GM21737 (cell line): ENCODE data around the gene RPIA.
"Not testable (repeated sequence)": the region's sequence is repeated elsewhere in the genome, so short reads cannot be mapped to it uniquely, and the experiment has no call there.

ENCODE experiments used
- ATAC-seq: cut with Tn5 transposase; IDR thresholded peaks from one replicate; pipeline ENCODE4 v1.9.1; 2021; ENCODE audit warnings: mild to moderate bottlenecking, moderate library complexity; ENCODE audit not compliant: unreplicated experiment

RPIA gene

DNA sequence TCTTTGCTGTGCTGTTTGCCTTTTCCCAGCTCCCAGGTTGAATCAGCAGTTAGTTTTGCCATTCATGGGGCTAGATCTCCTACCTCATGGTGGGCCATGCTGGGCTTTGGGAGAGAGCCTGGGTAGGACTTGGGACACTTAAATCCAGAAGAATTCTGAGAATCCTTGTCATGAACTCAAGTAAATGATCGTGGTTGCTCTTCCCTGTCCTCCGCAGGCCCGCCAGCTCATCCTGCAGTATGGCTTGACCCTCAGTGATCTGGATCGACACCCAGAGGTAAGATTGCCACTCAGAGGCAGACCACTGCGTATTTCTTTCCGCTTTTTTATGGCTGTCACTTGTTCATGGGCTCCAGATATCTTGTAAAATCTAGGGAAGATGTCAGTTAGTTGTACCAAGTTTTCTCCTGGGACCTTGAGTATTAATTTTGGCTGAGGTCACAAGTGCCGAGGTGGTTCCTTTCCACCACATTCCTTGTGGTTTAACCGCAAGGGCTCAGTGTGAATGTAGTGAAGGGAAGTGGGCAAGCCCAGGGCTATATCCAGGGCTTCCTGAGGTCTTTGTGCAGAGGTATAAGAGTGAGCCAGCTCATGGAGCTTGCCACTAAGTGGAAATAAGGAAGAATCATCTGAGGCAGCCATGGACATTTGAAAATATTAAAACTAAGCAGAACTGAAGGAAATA lies 37.7 kb downstream of the RPIA start:
- ATAC-seq, result no peak

DNA sequence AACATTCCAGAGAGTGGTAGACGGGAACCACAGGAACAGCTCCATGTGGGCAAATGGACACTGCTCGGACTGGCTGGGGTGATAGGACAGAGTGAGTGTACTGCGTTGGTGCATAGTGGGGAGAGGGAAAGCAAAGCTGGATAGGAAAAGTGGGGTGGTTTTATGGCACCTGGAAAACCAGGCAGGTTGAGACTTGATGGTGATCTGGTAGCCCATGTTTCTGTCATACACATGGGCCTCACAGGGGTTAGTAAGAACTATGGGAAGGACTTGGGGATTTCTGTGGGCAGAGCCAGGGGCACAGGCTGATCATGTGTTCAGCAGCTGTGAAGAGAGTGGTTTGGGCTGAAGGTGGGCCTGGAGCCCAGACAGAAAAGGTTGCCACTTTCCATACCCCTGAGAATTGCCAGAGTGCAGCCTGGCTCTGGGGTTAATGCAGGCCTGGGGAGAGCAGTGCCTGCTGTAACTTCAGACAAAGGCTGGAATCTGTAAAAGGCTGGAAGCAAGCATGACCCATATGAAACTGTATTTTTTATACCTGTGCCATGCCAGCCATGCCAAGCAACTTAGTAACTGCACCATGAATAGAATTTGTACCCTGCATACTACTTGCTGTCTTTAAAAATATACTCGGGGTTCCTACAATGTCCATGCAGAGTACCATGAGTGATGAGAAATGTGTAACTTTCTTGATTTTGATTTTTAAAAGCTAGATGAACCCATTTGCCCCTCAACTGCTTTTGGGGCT lies 41.9 kb downstream of the RPIA start:
- ATAC-seq, result no peak

DNA sequence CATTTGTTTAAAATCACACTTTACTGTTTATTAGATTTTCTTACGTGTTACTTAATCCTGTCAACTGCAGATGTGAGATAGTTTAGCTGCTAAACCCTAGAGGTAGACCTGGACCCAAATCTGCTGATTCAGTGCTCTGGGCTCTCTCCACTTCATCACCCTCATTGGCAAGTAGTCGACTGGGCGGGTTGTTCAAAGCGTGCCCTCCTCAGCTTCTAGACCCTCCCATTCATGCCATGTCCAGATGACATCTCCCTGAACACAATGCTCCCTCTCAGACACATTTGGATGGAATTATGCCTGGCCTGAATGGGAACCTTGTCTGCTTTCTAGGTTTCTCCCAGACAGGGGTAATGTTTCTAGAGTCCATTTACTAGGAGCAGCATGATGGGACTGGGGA lies 43.7 kb downstream of the RPIA start:
- no peak for ATAC-seq

DNA sequence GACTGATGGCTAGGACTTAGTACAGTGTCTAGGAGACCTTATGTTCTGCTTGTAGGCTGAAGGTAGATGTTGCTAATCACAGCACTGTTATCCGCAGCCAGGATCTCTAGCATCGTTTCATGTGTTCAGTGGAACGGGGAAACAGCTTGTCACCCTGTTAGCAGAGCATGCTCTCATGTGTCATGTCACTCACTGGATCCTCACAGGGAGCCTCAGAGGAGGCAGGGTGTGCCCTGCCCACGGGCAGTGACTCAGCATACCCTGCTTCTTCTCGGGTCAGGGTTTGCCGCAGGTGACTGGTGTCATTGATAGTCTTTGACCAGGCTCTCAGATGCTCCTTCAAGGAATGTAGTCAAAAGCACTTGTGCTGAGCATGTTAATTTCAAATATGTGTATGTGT lies 44.4 kb downstream of the RPIA start:
- no peak for ATAC-seq

DNA sequence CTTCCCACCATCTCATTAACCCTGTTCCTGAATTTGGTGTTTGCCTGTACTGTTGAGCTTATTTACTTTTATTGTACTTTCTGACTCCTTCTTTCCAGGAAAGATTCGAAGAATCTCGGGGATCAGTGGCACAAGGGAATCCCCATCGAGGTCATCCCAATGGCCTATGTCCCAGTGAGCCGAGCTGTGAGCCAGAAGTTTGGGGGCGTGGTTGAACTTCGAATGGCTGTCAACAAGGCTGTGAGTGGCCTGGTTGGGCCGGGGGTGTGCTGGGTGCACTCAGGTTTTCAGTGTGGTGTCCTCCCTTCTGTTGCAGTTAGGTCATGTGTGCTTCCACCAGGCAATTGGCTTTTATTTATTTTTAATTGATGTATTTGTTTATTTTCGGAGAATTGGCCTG lies 45.0 kb downstream of the RPIA start:
- ATAC-seq, result no peak

DNA sequence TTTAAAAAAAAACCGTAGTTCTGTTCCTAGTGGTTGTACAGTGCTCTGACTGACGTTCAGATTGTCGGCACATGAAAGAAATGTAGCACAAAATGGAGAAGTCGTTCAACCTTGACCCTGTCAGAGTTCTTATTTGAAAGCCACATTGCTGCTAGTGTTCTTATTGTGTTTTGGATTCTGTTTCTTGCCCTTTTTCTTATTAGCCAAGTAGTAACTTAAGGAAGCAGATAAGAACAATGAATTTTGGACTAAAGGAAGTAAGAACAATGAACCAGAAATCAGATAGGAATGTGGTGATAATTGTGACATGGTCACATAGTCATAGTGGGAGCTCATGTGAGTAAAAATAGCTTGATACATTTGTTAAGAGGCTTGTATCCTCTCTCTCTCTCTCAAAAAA lies 45.9 kb downstream of the RPIA start:
- ATAC-seq, result no peak

DNA sequence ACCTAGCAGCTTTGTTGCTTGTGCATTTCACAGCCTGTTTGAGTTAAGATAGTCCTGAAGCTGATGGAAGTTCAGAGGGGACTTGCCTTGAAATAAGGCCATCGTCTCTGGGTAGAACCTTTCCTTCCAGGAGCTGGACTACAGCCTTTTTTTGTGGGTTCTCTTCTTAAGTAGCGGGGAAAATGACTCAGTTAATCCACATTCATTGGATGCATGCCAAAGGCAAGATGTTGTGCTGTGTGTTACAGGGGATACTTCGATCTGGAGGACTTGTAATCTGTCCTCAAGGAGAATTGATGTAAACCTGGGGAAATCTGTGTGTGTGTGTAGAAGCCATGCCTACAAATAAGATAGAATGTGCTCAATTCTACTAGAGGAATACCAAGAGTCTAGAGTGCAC lies 46.8 kb downstream of the RPIA start:
- ATAC-seq, result no peak

DNA sequence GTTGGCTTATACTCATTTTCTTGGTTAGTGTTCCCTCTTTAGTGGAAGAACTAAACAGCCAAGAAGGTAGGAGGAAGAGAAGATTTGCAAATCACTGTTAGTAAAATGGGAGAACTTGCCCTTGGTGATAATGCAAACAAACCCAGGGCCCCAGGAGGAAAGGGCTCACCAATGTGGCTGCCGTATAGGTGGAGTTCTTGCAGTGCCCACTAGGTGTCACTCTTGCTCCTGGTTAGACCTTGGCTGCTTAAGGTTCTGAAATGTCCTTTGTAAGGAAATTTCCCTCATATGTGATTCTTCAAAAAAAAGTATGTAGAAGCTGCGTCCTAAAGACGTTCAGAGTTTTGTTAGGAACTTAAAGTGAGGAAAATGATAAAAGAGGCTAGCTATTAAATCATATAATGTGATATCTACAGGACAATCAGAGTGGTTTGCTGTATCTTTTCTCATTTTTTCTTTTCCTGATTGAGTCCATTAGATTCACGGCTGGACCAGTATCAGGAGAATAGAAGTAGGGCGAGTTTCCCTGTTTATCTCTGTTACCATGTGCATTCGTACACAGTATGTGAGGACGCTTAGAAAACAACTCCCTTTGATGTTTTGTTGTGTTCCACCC lies 48.6 kb downstream of the RPIA start:
- peak; percentile 72 for ATAC-seq

DNA sequence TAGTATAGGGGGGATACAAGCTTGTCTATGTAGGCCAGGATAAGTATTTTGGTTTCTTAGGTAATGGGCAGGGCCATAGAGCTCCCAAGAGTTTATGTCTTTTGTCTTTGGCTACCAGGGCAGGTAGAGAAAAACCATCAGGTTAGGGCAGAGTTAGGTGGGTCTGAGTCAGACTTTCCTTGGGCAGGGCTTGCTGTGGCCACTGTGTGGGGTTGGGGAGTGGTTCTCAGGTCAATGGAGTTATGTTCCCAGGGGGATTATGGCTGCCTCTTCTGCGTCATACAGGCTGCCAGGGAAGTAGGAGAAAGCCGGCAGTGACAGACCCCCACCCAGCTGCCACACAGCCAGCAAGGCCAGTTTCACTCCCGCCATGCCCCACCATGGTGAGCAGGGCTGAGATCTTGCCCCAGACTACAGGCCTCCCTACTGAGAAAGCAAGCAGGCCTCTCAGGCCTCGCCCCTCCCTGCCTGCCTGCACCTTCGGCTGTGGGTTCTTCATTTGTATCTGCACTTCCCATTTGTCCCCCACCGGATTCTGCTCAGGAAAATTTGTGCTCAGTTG lies 55.5 kb downstream of the RPIA start:
- ATAC-seq, result no peak

DNA sequence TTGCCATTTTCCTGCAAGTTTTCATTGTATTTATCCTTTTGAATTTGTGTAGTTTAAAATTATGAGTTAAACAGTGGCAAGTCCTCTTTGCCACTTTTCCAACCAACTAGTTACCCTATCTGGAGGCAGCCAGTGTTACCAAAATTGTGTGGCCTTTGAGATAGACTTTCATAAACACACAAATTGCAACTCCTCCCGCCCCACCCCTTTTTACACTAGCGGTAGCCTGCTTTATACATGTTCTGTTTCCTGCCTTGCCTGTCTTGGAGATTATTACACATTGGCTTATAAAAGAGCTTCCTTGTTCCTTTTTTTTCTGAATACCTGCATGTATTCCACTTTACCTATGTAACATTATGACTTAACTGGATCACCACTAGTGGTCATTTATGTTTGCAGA lies 56.5 kb downstream of the RPIA start:
- ATAC-seq, result no peak

DNA sequence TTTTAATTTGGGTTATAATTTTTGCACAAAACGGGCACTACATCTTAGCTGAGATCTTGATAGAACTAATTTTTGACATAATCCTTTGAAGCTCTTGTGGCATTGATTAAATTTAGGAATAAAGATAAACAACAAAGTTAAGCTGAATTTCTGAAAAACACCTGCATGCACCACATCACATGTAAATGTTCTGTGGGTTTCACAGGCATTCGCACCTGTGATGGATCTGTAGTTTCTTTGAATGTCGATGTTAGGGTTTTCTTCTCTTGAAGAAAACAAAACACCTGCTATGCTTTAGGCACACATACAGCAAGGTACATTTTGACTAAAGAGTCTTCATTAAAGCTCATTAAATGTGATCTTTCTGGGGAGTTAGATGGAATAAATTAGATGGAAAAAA lies 60.3 kb downstream of the RPIA start:
- ATAC-seq, result no peak

DNA sequence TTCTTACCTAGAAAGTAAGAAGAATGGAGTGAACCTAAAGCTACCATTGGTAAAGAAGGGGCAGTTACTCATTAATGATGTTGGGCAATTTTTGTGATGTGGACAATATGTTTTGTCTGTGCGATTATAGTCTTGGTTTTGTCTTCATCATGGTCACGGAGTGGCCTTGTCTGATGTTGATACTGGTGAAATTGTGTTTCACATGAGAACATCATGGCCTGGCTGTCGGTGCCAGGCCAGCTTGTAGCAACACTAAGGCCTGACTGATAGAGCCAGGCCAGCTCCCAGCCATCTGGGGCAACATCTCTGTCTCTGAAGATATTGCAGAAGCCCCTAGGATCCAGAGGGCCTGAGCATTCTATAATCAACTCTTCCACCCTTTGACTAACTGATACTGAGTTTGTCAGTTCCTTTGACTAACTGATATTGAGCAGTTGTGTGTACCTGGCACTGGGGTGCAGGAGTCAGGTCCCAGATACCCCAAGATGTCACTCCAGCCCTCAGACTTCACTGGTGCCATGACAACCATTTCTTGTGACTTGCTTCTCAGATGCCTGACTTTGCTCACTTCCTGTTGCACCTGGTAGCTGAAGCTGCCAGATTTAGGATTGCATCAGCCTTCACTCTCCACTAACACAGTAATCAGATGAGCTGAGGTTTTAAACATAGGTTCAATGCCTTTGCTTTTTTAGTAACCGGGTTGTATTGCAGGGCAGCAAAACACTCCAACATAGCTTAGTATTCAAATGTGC lies 62.5 kb downstream of the RPIA start:
- ATAC-seq, result peak; percentile 95

DNA sequence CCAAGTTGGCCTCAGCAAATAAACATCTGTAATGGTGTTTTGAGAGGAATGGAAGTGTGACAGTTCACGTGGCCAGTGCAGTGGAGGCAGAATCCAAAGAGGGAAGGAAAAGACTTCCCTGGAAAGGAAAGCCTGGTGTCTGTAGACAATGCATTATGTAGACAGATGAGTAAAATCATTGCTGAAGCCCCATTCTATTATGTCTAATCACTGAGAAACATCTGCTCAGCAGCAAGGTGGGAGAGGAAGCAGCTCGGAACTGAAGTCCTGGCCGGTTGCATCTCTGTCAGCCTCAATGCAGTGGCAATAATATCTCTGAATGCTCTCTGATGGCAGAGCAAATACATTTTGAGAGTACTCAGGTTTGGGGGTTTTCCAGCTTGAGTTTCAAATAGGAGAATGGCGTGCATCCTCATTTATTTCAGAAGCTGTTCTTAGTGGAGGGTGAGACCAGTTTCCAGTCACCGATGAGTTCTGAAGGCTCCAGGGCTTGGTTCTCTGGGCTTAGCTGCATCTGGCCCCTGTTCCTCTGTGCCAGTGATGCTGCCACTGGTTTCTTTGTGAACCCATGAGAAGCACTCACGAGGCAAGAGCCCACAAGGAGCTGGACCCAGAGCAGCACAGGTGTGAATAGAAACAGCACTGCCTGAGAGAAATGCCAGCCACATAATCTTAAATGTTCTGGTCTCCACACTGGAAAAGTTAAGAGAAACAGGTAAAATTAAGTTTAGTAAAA lies 63.3 kb downstream of the RPIA start:
- peak; percentile 29 for ATAC-seq

DNA sequence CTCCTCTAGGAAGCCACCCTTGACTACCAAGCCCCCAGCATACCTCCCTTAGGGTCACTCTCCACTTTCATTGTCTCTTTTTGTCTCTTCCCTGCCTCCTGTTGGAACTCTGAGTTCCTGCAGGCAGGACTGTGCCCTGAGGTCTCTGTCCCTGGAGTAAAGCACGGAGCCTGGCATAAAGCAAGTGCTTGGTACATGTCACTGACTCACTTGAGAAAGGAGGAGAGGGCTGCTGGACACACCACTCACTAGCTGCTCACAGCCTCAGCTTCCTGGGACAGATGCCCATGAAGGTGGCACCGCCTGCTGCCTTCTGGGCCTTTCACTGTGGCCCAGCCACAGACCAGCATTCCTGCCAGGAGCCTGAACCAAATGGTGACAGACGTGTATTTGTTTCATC lies 64.4 kb downstream of the RPIA start:
- ATAC-seq, result no peak

DNA sequence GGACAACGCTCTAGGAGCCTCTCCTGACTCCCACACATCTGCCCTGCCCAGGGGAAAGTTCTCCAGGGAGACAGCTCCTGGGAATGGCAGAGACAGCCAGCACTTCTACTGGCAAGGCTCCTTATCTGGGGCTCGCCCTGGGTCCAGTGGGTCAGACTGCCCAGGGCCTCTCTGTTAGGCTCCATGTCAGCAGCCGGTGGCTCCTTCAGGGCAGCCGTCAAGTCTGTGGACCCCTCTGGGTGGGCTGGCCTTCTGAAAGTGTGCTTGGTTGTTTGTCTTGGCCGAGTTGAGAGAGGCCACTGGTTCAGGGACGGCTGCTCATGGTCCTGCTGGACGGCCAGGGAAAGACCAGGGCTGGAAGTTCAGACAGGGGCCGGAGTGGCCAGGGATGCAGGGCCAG lies 65.6 kb downstream of the RPIA start:
- no peak for ATAC-seq

DNA sequence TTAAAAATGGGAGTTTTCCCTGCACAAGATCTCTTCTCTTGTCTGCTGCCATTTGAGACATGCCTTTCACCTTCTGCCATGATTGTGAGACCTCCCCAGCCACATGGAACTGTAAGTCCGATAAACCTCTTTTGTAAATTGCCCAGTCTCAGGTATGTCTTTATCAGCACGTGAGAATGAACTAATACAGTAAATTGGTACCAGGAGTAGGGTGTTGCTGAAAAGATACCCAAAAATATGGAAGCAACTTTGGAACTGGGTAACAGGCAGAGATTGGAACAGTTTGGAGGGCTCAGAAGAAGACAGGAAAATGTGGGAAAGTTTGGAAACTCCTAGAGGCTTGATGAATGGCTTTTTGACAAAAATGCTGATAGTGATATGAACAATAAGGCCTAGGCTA lies 67.2 kb downstream of the RPIA start:
- ATAC-seq, result not testable (repeated sequence)

DNA sequence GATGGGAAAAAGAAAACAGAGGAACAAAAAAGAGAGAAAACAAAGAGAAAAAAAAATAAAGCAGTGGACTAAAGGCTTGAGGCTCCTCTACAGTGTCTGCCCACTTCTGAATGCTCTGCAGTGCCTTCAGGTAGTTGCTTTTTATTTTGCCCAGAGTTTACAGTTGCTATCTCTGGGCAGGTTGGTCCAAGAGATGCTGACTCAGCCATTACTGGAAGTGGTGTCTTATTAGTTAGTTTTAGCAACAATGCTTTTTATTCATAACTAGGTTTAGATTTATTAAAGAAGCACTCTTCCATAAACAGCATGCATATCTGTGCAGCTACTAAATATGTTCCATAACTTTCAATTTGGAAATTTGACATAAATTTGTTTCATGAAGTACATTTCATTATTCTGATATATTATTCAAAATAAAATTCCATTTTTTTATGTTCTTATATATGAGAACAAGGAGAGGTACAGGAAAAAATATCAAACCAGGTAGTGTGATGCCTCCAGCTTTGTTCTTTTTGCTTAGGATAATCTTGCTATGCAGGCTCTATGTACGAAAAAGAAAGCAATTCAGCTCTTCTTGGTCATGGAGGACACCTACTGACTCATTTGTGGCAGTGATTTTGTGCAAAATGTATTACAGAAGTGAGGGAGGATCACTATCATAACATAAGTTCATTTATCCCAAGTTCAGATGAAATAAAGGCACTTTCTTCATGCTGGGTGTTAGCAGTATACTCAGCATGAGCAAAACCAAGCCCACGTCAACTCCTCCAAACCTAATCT lies 69.5 kb downstream of the RPIA start:
- ATAC-seq, result no peak

DNA sequence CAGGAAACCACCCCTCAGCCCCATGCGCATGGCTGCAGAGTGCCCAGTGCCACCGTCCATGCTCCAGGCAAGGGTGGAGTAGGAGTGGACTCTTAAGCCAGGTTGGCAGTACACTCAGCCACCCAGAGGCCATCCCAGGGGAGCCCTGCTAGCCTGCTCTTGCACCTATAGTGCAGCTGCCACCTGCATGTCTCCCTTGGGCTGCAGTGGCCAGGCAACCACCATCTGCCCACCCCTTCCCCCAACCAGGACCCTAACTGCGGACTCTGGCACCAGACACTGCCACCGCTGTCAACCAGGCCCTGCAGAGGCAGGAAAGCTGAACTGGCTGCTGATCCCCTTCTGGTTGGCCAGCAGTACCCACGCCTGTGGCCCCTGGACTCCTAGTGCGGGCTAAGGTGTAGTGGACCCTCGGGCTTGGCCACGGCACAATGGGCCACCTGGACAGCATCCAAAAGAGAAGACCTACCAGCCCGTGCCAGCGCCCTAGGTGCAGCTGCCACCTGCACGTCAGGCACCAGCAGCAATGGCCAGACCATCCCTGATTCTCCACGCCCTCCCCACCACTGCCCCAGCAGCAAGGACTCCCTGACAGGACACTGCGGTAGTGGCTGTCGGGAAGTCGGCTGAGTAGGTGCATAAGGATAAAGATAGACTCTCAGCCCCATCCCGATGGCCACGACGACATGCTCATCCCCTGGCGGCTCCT lies 72.8 kb downstream of the RPIA start:
- ATAC-seq, result no peak

DNA sequence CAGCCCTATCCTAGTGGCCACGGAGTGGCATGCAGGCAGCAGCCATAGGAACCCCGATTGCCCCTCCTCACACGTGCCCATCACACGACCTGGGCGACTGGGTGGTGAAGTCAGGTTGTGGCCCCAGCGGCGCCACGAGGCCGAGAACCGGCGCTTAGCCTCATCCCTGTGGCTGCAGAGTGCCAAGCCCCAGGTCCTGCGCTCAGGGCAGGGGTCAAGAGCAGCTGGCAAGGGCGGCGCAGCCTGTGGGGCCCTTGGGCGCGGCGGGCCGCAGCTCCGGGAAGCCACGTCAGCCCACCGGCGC lies 73.3 kb downstream of the RPIA start:
- no peak for ATAC-seq
